Naive thymus-derived CD8-positive, alpha-beta T cell (primary cell): ENCODE measurements around the gene IRS1. TPM values are rescaled to one million over a fixed set of nuclear protein-coding genes. Genes with fewer than 3 reads are reported as not detected.

ENCODE experiments used
- ATAC-seq, 2 donors: fragments of 150-1000 bp; cut with Tn5 transposase in 1 of 2; sonication (Bioruptor Pico), chemical (Tn5 transposase) in 1 of 2; 1 replicate in 1 of 2; 2 replicates in 1 of 2; pipeline ENCODE4 v1.10.0; 2021; ENCODE audit warnings: mild to moderate bottlenecking in 2 of 2, moderate library complexity in 2 of 2
- POLR2A ChIA-PET: fragments of 350-600 bp; sonication (Branson Sonifier 250); formaldehyde crosslinking; loops from one replicate; lab custom pipeline; 2021; ENCODE audit warnings: antibody characterized with exemption; lab: Charles Lee
- DNase-seq, 10 donors: peaks; one replicate each; pipeline versions ENCODE4 v3.0.0 to v3.0.0-alpha.2; 2020 to 2022
- H3K27ac Mint-ChIP-seq, 10 donors: one replicate each; pipeline ENCODE4 v1.8.0; 2020 to 2022; ENCODE audit warnings: mild to moderate bottlenecking in 10 of 10, mixed read lengths in 10 of 10, moderate library complexity in 4 of 10, inconsistent platforms in 1 of 10
- H3K27me3 Mint-ChIP-seq, 5 donors: one replicate each; pipeline ENCODE4 v1.8.0; 2021 to 2022; ENCODE audit warnings: mixed read lengths in 5 of 5
- H3K36me3 Mint-ChIP-seq, 3 donors: one replicate each; pipeline ENCODE4 v1.8.0; 2020 to 2022; ENCODE audit warnings: mixed read lengths in 3 of 3, mild to moderate bottlenecking in 2 of 3, inconsistent platforms in 1 of 3
- H3K4me1 Mint-ChIP-seq, 4 donors: one replicate each; pipeline ENCODE4 v1.8.0; 2021 to 2022; ENCODE audit warnings: mixed read lengths in 4 of 4
- H3K4me3 Mint-ChIP-seq, 10 donors: one replicate each; pipeline ENCODE4 v1.8.0; 2020 to 2022; ENCODE audit warnings: mild to moderate bottlenecking in 10 of 10, mixed read lengths in 10 of 10, moderate library complexity in 6 of 10, inconsistent platforms in 1 of 10
- H3K9me3 Mint-ChIP-seq, 9 donors: one replicate each; pipeline ENCODE4 v1.8.0; 2020 to 2022; ENCODE audit warnings: mixed read lengths in 9 of 9, mild to moderate bottlenecking in 3 of 9, inconsistent platforms in 1 of 9, moderate library complexity in 1 of 9
- polyA plus RNA-seq, 3 donors: library from polyadenylated mRNA; unstranded; fragments of 300-500 nt; fragmentation: Illumina TruSeq; gene quantifications; one replicate each; pipeline ENCODE4 v1.2.3, GENCODE V29; 2021
- total RNA-seq, 8 experiments: library from RNA in 2 of 8; stranded (reverse) in 2 of 8; gene quantifications; one replicate each; pipeline ENCODE4 v1.2.3 and lab custom pipeline; 2021 to 2026

Gene IRS1
- total and polyA plus RNA-seq, 5 experiments from 2014 or later: 0.51 to 14.0 (median 0.84) TPM

- no peaks in the 10 kb centered on the region for H3K27me3 Mint-ChIP-seq
- H3K4me3 Mint-ChIP-seq: no peak overlapping the region
- peaks cover 0 to 12% (median 5%) of the 10 kb centered on the region in 3 donors for H3K36me3 Mint-ChIP-seq
- ATAC-seq (no peak), DNase-seq (no peak)
- POLR2A ChIA-PET: no interaction called here
- peaks cover 0 to 6% (median 4%) of the 10 kb centered on the region in 4 donors for H3K4me1 Mint-ChIP-seq
- H3K27ac Mint-ChIP-seq: no peak overlapping the region
- no peaks in the 10 kb centered on the region for H3K9me3 Mint-ChIP-seq
Measured at GRCh38 chr2:226747288-226747687, 52.3 kb downstream of the IRS1 start.

GRCh38 chr2:226746196-226746800 is 53.3 kb downstream of the IRS1 start:
- H3K27ac Mint-ChIP-seq: no peak overlapping the region
- DNase-seq (no peak), ATAC-seq (no peak)
- peaks cover 0 to 12% (median 7%) of the 10 kb centered on the region in 4 donors for H3K4me1 Mint-ChIP-seq
- no peaks in the 10 kb centered on the region for H3K9me3 Mint-ChIP-seq
- no peak overlapping the region for H3K4me3 Mint-ChIP-seq
- H3K36me3 Mint-ChIP-seq: peaks cover 0 to 13% (median 6%) of the 10 kb centered on the region in 3 donors
- H3K27me3 Mint-ChIP-seq: no peaks in the 10 kb centered on the region
- POLR2A ChIA-PET: no interaction called here

- DNase-seq (no peak), ATAC-seq (no peak)
- peaks cover 0 to 9% (median 6%) of the 10 kb centered on the region in 3 donors for H3K36me3 Mint-ChIP-seq
- POLR2A ChIA-PET: no interaction called here
- no peak overlapping the region for H3K27ac Mint-ChIP-seq
- H3K27me3 Mint-ChIP-seq: no peaks in the 10 kb centered on the region
- peaks cover 3 to 16% (median 11%) of the 10 kb centered on the region in 4 donors for H3K4me1 Mint-ChIP-seq
- H3K9me3 Mint-ChIP-seq: no peaks in the 10 kb centered on the region
- H3K4me3 Mint-ChIP-seq: no peak overlapping the region
Measured at GRCh38 chr2:226743915-226744314, 55.7 kb downstream of the IRS1 start.

GRCh38 chr2:226742347-226742746 is 57.3 kb downstream of the IRS1 start:
- Mint-ChIP-seq H3K4me3 (no peak overlapping the region), H3K9me3 (peaks cover 0 to 4% (median 0%) of the 10 kb centered on the region in 9 donors), H3K4me1 (peaks cover 7 to 21% (median 14%) of the 10 kb centered on the region in 4 donors), H3K36me3 (peaks cover 0 to 9% (median 4%) of the 10 kb centered on the region in 3 donors), H3K27ac (no peak overlapping the region), H3K27me3 (no peaks in the 10 kb centered on the region)
- ATAC-seq (no peak), DNase-seq (no peak)
- POLR2A ChIA-PET: interaction anchor here (0.7 kb wide), 1 partner anchor 93 kb away, joined by 3 read pairs; no protein-coding TSS in a partner anchor

- H3K27me3 Mint-ChIP-seq: no peaks in the 10 kb centered on the region
- H3K4me1 Mint-ChIP-seq: peaks cover 5 to 16% (median 11%) of the 10 kb centered on the region in 4 donors
- no peak for DNase-seq
- POLR2A ChIA-PET: no interaction called here
- H3K36me3 Mint-ChIP-seq: peaks cover 5 to 15% (median 10%) of the 10 kb centered on the region in 3 donors
- H3K4me3 Mint-ChIP-seq: no peak overlapping the region
- ATAC-seq: no peak
- peaks cover 0 to 4% (median 0%) of the 10 kb centered on the region in 9 donors for H3K9me3 Mint-ChIP-seq
- no peak overlapping the region for H3K27ac Mint-ChIP-seq
Measured at GRCh38 chr2:226740039-226740648, 59.5 kb downstream of the IRS1 start.

GRCh38 chr2:226739545-226740030 is 60.0 kb downstream of the IRS1 start:
- H3K4me3 Mint-ChIP-seq: no peak overlapping the region
- H3K27ac Mint-ChIP-seq: peak overlapping the region in 1 of 10 donors; percentile 23
- H3K27me3 Mint-ChIP-seq: no peaks in the 10 kb centered on the region
- peaks cover 5 to 15% (median 10%) of the 10 kb centered on the region in 3 donors for H3K36me3 Mint-ChIP-seq
- POLR2A ChIA-PET: no interaction called here
- H3K9me3 Mint-ChIP-seq: peaks cover 0 to 4% (median 0%) of the 10 kb centered on the region in 9 donors
- ATAC-seq (no peak), DNase-seq (no peak)
- H3K4me1 Mint-ChIP-seq: peaks cover 5 to 16% (median 11%) of the 10 kb centered on the region in 4 donors

GRCh38 chr2:226738821-226739544 is 60.6 kb downstream of the IRS1 start:
- DNase-seq: peak in 1 of 10 donors; percentile 3
- Mint-ChIP-seq H3K9me3 (peaks cover 0 to 4% (median 0%) of the 10 kb centered on the region in 9 donors), H3K27ac (peak overlapping the region in 1 of 10 donors; percentile 23), H3K27me3 (no peaks in the 10 kb centered on the region), H3K4me1 (peaks cover 5 to 16% (median 11%) of the 10 kb centered on the region in 4 donors), H3K4me3 (peak overlapping the region in 1 of 10 donors; percentile 15), H3K36me3 (peaks cover 5 to 15% (median 14%) of the 10 kb centered on the region in 3 donors)
- no peak for ATAC-seq
- POLR2A ChIA-PET: no interaction called here

GRCh38 chr2:226738191-226738820 is 61.3 kb downstream of the IRS1 start:
- ATAC-seq: no peak
- peaks cover 0 to 4% (median 0%) of the 10 kb centered on the region in 9 donors for H3K9me3 Mint-ChIP-seq
- H3K27ac Mint-ChIP-seq: no peak overlapping the region
- H3K4me3 Mint-ChIP-seq: no peak overlapping the region
- H3K4me1 Mint-ChIP-seq: peaks cover 5 to 16% (median 11%) of the 10 kb centered on the region in 4 donors
- POLR2A ChIA-PET: no interaction called here
- no peaks in the 10 kb centered on the region for H3K27me3 Mint-ChIP-seq
- DNase-seq: no peak
- H3K36me3 Mint-ChIP-seq: peaks cover 5 to 15% (median 14%) of the 10 kb centered on the region in 3 donors

- ATAC-seq (no peak), DNase-seq (no peak)
- Mint-ChIP-seq H3K36me3 (peaks cover 5 to 12% (median 10%) of the 10 kb centered on the region in 3 donors), H3K4me1 (peaks cover 0 to 14% (median 8%) of the 10 kb centered on the region in 4 donors), H3K27me3 (no peaks in the 10 kb centered on the region), H3K9me3 (peaks cover 0 to 4% (median 0%) of the 10 kb centered on the region in 9 donors), H3K4me3 (no peak overlapping the region), H3K27ac (no peak overlapping the region)
- POLR2A ChIA-PET: no interaction called here
Measured at GRCh38 chr2:226736382-226736781, 63.2 kb downstream of the IRS1 start.

- DNase-seq (no peak), ATAC-seq (no peak)
- no peak overlapping the region for H3K27ac Mint-ChIP-seq
- peaks cover 0 to 7% (median 5%) of the 10 kb centered on the region in 4 donors for H3K4me1 Mint-ChIP-seq
- no peak overlapping the region for H3K4me3 Mint-ChIP-seq
- POLR2A ChIA-PET: no interaction called here
- H3K27me3 Mint-ChIP-seq: no peaks in the 10 kb centered on the region
- H3K36me3 Mint-ChIP-seq: peaks cover 5 to 12% (median 10%) of the 10 kb centered on the region in 3 donors
- H3K9me3 Mint-ChIP-seq: peaks cover 0 to 4% (median 0%) of the 10 kb centered on the region in 9 donors
Measured at GRCh38 chr2:226733927-226734564, 65.6 kb downstream of the IRS1 start.

GRCh38 chr2:226733189-226733858 is 66.3 kb downstream of the IRS1 start:
- peaks cover 0 to 4% (median 0%) of the 10 kb centered on the region in 9 donors for H3K9me3 Mint-ChIP-seq
- no peak overlapping the region for H3K4me3 Mint-ChIP-seq
- DNase-seq: no peak
- ATAC-seq: no peak
- H3K27me3 Mint-ChIP-seq: no peaks in the 10 kb centered on the region
- POLR2A ChIA-PET: no interaction called here
- no peak overlapping the region for H3K27ac Mint-ChIP-seq
- peaks cover 5 to 12% (median 10%) of the 10 kb centered on the region in 3 donors for H3K36me3 Mint-ChIP-seq
- H3K4me1 Mint-ChIP-seq: no peaks in the 10 kb centered on the region
